D721Med (cell line): ENCODE results near the gene PRICKLE4.
A peak's percentile ranks its signal among the peaks of the same experiment; 100 is the strongest.

ENCODE experiments used
- DNase-seq: peaks from one replicate; pipeline ENCODE4 v3.0.0; 2011; ENCODE audit warnings: low spot score; ENCODE audit not compliant: insufficient read length
- FAIRE-seq: peaks from 2 replicates; lab custom pipeline; 2011; peaks lifted over from hg19 to GRCh38; lab: Jason Lieb, UNC
- TF ChIP-seq, protein P1 (sequence below): IDR thresholded peaks from 2 replicates; pipeline ENCODE4 v1.5.1; 2012; ENCODE audit warnings: mild to moderate bottlenecking, control low read depth; ENCODE audit not compliant: insufficient read depth; ENCODE audit errors: missing control alignments

The PRICKLE4 gene

GRCh38 chr6:41832263-41832662, 51.7 kb downstream of the PRICKLE4 start:
- TF ChIP-seq, protein P1, sequence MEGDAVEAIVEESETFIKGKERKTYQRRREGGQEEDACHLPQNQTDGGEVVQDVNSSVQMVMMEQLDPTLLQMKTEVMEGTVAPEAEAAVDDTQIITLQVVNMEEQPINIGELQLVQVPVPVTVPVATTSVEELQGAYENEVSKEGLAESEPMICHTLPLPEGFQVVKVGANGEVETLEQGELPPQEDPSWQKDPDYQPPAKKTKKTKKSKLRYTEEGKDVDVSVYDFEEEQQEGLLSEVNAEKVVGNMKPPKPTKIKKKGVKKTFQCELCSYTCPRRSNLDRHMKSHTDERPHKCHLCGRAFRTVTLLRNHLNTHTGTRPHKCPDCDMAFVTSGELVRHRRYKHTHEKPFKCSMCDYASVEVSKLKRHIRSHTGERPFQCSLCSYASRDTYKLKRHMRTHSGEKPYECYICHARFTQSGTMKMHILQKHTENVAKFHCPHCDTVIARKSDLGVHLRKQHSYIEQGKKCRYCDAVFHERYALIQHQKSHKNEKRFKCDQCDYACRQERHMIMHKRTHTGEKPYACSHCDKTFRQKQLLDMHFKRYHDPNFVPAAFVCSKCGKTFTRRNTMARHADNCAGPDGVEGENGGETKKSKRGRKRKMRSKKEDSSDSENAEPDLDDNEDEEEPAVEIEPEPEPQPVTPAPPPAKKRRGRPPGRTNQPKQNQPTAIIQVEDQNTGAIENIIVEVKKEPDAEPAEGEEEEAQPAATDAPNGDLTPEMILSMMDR: no peak
- DNase-seq (no peak), FAIRE-seq (peak; percentile 29)

- TF ChIP-seq, protein P1: no peak
- DNase-seq: no peak
- no peak for FAIRE-seq
These were observed 55.6 kb downstream of the PRICKLE4 start for GRCh38 chr6:41836022-41836659.

GRCh38 chr6:41836660-41837052, 56.1 kb downstream of the PRICKLE4 start:
- DNase-seq (no peak), FAIRE-seq (no peak)

More at GRCh38 chr6:41836660-41837052, 56.1 kb downstream of the PRICKLE4 start:
- TF ChIP-seq, protein P1: no peak
